Spleen (tissue), 11 donors: ENCODE measurements around the gene DNAJB2. TPM values are rescaled to one million over a fixed set of nuclear protein-coding genes. Genes with fewer than 3 reads are reported as not detected.

ENCODE experiments used
- DNase-seq: peaks from one replicate; pipeline ENCODE4 v3.0.0-alpha.2; 2020
- H3K27ac ChIP-seq, 8 donors: fragments of 200-600 bp; sonication (generic) in 7 of 8; 1 replicate in 4 of 8; 2 replicates in 4 of 8; pipeline versions ENCODE4 v1.5.0 to v1.8.0; 2016 to 2021; ENCODE audit warnings: inconsistent platforms in 4 of 8, mild to moderate bottlenecking in 4 of 8, moderate library complexity in 1 of 8
- H3K27me3 ChIP-seq, 7 donors: fragments of 200-600 bp; sonication (generic) in 6 of 7; replicated peaks in 1 of 7; 1 replicate in 4 of 7; 2 replicates in 3 of 7; pipeline versions ENCODE4 v1.5.0 to v1.8.0; 2016 to 2021; ENCODE audit warnings: inconsistent platforms in 3 of 7, mild to moderate bottlenecking in 1 of 7
- H3K36me3 ChIP-seq, 6 donors: fragments of 200-600 bp; sonication (generic) in 5 of 6; 1 replicate in 4 of 6; 2 replicates in 2 of 6; pipeline versions ENCODE4 v1.5.0 to v1.8.0; 2016 to 2021; ENCODE audit warnings: inconsistent platforms in 2 of 6
- H3K4me1 ChIP-seq, 6 donors: fragments of 200-600 bp; sonication (generic) in 5 of 6; 1 replicate in 3 of 6; 2 replicates in 3 of 6; pipeline versions ENCODE4 v1.5.0 to v1.8.0; 2016 to 2021; ENCODE audit warnings: inconsistent platforms in 3 of 6
- H3K4me3 ChIP-seq, 8 donors: fragments of 200-600 bp; sonication (generic) in 7 of 8; 1 replicate in 4 of 8; 2 replicates in 4 of 8; pipeline versions ENCODE4 v1.5.0 to v1.8.0; 2016 to 2021; ENCODE audit warnings: inconsistent platforms in 4 of 8, mild to moderate bottlenecking in 4 of 8, moderate library complexity in 2 of 8
- H3K9me3 ChIP-seq, 8 donors: fragments of 200-600 bp; sonication (generic) in 7 of 8; 1 replicate in 4 of 8; 2 replicates in 4 of 8; pipeline versions ENCODE4 v1.5.0 to v1.8.0; 2016 to 2021; ENCODE audit warnings: inconsistent platforms in 4 of 8
- POLR2A ChIP-seq, 3 donors: fragments of 450-650 bp; IDR thresholded peaks; one replicate each; pipeline ENCODE4 v1.5.1; 2017; ENCODE audit warnings: antibody characterized with exemption in 3 of 3, mild to moderate bottlenecking in 1 of 3
- POLR2AphosphoS5 ChIP-seq, 3 donors: sonication (generic); formaldehyde crosslinking; IDR thresholded peaks; one replicate each; pipeline ENCODE4 v1.5.1; 2017; ENCODE audit warnings: antibody characterized with exemption in 3 of 3
- WGBS, 5 donors: extraction: QIAGEN DNeasy Blood & Tissue Kit in 3 of 5; methylation state at CpG; one replicate each; pipeline versions ENCODE4 v1.1.5 to v1.1.7; 2013 to 2018; 5-methylcytosine and 5-hydroxymethylcytosine counted together
- intact Hi-C: fragments of 100-400 bp; cut with DNase I; formaldehyde crosslinking; loops from one replicate; pipeline ENCODE4 v1.15.0; 2023; ENCODE audit warnings: low total_unique reads
- polyA plus RNA-seq, 3 donors: library from polyadenylated mRNA; stranded (reverse); fragments of 200-250 nt; gene quantifications; one replicate each; pipeline ENCODE4 v1.2.1, GENCODE V29; 2013
- total RNA-seq, 7 donors: library from RNA; depleted of rRNA in 3 of 7; stranded (reverse); fragments of >200 nt in 3 of 7; fragmentation: NEBNext Ultra II Directional in 4 of 7; extraction: Animal tissue kit (Norgen Biotek cat#: 25700) in 4 of 7; gene quantifications; one replicate each; pipeline versions ENCODE4 v1.1.0 to v1.2.1, GENCODE V29; 2016 to 2021
- TF ChIP-seq, protein P1 (sequence below), 11 experiments: fragments of 200-600 bp in 7 of 11; fragments of 450-650 bp in 4 of 11; sonication (generic) in 4 of 11; IDR thresholded peaks in 8 of 11; conservative IDR thresholded peaks in 3 of 11; 1 replicate in 7 of 11; 2 replicates in 4 of 11; pipeline versions ENCODE4 v1.4.0 to v1.8.0; 2016 to 2021; ENCODE audit warnings: antibody characterized with exemption in 11 of 11, inconsistent platforms in 4 of 11, mild to moderate bottlenecking in 1 of 11
- donor health status: healthy with polysubstance abuse.
- donor health status: DM: no; HTN: no; CAD: no; lungs with moderate emphysema.
- donor health status: DM: no; HTN: no; CAD: no.
- donor health status: Bipolar disorder and iron deficiency.
- donor health status: healthy.
- donor health status: DM: no; HTN: no; CAD: no.
- donor health status: DM: yes; HTN: yes; CAD: no.

The DNAJB2 gene
- total and polyA plus RNA-seq, 10 donors = 31.4 to 67.2 (median 53.6) TPM

DNA sequence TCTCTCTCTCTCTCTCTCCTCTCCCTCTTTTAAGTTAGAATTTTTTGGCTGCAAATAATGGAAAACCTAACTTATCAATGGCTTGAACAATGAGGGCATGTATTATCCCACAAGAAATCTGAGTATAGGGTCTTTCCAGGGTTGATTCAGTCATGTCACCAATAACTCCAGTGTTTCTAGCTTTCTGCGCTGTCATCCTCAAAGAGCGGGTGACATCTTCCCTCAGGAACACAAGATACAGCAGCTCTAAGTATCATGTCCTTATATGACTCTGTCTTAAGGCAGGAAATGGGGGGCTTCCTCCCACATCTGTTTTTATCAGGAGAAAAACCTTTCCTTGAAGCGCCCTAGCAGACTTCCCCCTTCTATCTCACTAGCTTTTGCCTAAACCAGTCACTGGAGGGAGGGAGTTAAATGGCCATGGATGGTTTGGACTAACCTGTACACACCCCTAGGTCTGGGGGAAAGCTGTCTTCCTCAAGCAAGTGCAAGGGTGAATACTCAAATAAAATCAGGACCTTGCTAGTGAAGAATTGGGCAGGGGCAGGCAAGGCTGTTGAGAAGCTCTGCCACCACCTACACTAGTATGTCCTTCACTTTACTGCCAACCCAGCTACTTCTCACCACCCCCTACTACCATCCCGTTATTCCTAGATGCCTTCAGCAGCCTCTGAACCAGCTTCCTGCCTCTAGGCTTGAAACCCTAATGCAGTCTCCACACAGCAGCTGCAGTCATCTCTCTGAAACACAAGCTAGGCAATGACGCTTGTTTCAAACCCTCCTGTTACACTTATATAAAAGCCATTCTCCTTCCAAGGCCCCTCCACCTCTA lies 17.9 kb upstream of the DNAJB2 start:
- DNase-seq = no peak
- Histone ChIP-seq H3K27me3 (peaks cover 0 to 21% (median 0%) of the 10 kb centered on the region in 7 donors), H3K4me1 (peaks cover 0 to 8% (median 2%) of the 10 kb centered on the region in 6 donors), H3K9me3 (no peaks in the 10 kb centered on the region), H3K36me3 (no peaks in the 10 kb centered on the region), H3K27ac (no peak overlapping the region), H3K4me3 (no peak overlapping the region)
- TF ChIP-seq POLR2A (IDR thresholded peaks at IDR 0.05) = no peak
- no peak for TF ChIP-seq POLR2AphosphoS5 (IDR thresholded peaks at IDR 0.05)
- TF ChIP-seq, protein P1, sequence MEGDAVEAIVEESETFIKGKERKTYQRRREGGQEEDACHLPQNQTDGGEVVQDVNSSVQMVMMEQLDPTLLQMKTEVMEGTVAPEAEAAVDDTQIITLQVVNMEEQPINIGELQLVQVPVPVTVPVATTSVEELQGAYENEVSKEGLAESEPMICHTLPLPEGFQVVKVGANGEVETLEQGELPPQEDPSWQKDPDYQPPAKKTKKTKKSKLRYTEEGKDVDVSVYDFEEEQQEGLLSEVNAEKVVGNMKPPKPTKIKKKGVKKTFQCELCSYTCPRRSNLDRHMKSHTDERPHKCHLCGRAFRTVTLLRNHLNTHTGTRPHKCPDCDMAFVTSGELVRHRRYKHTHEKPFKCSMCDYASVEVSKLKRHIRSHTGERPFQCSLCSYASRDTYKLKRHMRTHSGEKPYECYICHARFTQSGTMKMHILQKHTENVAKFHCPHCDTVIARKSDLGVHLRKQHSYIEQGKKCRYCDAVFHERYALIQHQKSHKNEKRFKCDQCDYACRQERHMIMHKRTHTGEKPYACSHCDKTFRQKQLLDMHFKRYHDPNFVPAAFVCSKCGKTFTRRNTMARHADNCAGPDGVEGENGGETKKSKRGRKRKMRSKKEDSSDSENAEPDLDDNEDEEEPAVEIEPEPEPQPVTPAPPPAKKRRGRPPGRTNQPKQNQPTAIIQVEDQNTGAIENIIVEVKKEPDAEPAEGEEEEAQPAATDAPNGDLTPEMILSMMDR (IDR thresholded peaks at IDR 0.05 in 8 of 11, conservative IDR thresholded peaks at IDR 0.05 in 3 of 11) = no peak
- intact Hi-C loops = no loop called here
- WGBS, 5 donors = 50 to 58% (median 54%) methylated on average over 5 of the region's 5 CpGs

DNA sequence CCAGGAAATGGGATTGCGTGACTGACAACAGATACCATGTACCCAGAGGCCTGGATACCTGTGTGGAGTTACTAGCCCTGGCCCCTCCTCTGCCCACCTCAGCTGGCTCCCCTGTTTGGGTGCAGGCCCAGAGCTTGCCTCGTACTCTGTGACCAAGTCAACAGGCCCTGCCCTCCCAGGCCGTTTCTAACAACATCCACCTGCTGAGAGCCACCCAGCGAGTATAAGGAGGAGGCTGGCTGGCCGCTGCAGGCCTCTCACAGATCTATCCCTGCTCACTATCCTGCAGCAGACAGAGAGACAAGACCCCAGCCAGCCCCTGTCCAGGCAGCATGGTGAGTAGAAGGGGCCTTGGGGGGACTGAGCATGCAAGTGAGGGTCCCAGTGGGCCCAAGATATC lies 12.9 kb upstream of the DNAJB2 start:
- no peak for DNase-seq
- H3K36me3 ChIP-seq = no peaks in the 10 kb centered on the region
- intact Hi-C loops = no loop called here
- no peak overlapping the region for H3K4me3 ChIP-seq
- H3K27me3 ChIP-seq = peaks cover 0 to 2% (median 0%) of the 10 kb centered on the region in 7 donors
- no peaks in the 10 kb centered on the region for H3K9me3 ChIP-seq
- TF ChIP-seq POLR2A (IDR thresholded peaks at IDR 0.05) (no peak), POLR2AphosphoS5 (IDR thresholded peaks at IDR 0.05) (no peak)
- TF ChIP-seq, protein P1 (IDR thresholded peaks at IDR 0.05 in 8 of 11, conservative IDR thresholded peaks at IDR 0.05 in 3 of 11) = no peak
- 74 to 86% (median 81%) methylated on average over 4 to 5 of the region's 5 CpGs for WGBS, 5 donors
- H3K4me1 ChIP-seq = peaks cover 0 to 27% (median 12%) of the 10 kb centered on the region in 6 donors
- H3K27ac ChIP-seq = no peak overlapping the region

DNA sequence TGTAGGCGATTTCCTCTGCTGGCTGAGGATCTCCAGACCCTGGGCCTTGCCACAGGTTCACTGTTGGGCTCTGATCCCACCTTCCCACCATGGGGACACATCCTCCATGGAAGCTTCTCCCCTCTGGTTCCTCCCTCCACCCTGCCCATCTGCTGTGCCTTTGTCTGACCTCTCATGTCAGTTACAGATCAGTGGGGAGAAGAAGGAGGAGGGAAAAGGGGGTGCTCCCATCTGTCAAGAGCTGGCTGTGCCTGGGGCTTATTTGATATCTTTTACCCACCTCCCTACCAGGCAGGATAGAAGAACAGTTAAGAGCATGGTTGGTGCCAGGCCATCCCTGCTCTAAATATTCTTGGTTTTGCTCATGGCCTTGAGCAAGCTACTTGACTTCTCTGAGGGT lies 12.3 kb upstream of the DNAJB2 start:
- no peak overlapping the region for H3K27ac ChIP-seq
- no peak for DNase-seq

DNA sequence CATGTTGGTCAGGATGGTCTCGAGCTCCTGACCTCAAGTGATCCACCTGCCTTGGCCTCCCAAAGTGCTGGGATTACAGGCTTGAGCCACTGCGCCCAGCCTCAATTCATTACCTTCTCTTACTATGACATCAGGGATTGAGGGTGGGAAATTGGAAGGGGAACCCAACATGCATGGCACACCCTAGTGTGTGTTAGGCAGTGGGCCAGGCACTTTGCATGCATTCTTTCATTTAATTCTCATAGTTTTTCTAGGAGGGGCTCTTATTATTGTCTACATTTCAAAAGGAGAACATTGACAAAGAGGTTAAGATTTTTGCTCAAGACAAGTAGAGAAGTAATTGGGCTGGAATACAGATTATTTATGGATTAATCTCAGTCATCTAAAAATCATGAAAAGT lies 10.9 kb upstream of the DNAJB2 start:
- H3K27me3 ChIP-seq = no peaks in the 10 kb centered on the region
- H3K9me3 ChIP-seq = no peaks in the 10 kb centered on the region
- TF ChIP-seq, protein P1 (IDR thresholded peaks at IDR 0.05 in 8 of 11, conservative IDR thresholded peaks at IDR 0.05 in 3 of 11) = no peak
- TF ChIP-seq POLR2AphosphoS5 (IDR thresholded peaks at IDR 0.05) (no peak), POLR2A (IDR thresholded peaks at IDR 0.05) (no peak)
- 74 to 91% (median 88%) methylated on average over 2 of the region's 2 CpGs for WGBS, 5 donors
- no peak for DNase-seq
- H3K27ac ChIP-seq = no peak overlapping the region
- H3K4me3 ChIP-seq = no peak overlapping the region
- H3K4me1 ChIP-seq = peaks cover 0 to 27% (median 12%) of the 10 kb centered on the region in 6 donors
- intact Hi-C loops = no loop called here
- H3K36me3 ChIP-seq = no peaks in the 10 kb centered on the region

More for the DNA sequence above, 12.3 kb upstream of the DNAJB2 start:
- Histone ChIP-seq H3K36me3 (no peaks in the 10 kb centered on the region), H3K27me3 (no peaks in the 10 kb centered on the region), H3K4me1 (peaks cover 0 to 27% (median 12%) of the 10 kb centered on the region in 6 donors), H3K9me3 (no peaks in the 10 kb centered on the region), H3K4me3 (no peak overlapping the region)
- intact Hi-C loops = no loop called here
- TF ChIP-seq, protein P1 (IDR thresholded peaks at IDR 0.05 in 8 of 11, conservative IDR thresholded peaks at IDR 0.05 in 3 of 11) = no peak
- TF ChIP-seq POLR2A (IDR thresholded peaks at IDR 0.05) = no peak
- no peak for TF ChIP-seq POLR2AphosphoS5 (IDR thresholded peaks at IDR 0.05)
- WGBS, 5 donors = 84 to 100% (median 88%) methylated on average over 1 of the region's 1 CpG
